Islet precursor cell (in vitro differentiated cells): Measurements from ENCODE around the gene ARHGAP30.
"Not testable (repeated sequence)": the region's sequence is repeated elsewhere in the genome, so short reads cannot be mapped to it uniquely, and the experiment has no call there.

Source experiments
- DNase-seq: peaks from one replicate; pipeline ENCODE4 v3.0.0-alpha.2; 2018

ARHGAP30 gene

DNA sequence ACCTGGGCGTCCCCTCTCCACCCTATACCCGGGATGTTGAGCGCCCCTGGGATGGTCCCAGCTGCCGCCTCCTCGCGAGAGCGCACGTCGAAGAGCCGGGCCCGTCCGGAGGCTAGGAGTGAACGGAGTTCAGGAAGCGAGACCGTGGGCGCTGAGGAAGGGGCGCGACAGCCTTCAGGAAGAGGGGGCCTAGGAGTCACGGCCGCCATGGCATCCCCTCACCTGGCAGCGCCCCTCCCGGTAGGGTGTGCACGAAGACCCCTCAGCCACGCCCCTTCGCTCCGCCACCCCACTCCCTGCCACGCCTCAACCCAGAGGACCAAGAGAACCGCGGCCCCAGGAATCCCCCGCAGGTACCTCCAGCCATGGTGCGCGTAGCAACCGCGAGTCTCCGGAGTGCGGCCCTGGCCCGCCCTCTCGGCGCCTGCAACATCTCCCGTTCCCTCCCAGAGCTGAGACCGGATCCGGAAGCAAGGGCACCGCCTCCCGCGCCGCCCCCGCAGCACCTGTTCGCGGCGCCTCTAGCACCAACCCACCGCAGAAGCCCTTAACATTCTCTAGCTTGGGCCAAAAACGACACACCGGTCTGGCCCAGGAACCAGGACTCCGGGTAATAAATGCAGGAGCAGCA is 31.1 kb downstream of the ARHGAP30 start, which contains the start of gene TSTD1:
Gene TSTD1, minus strand, starts transcription at position 442 of the 631 bp plus-strand sequence. Its CDS starts 75 bp downstream, at position 367.
- DNase-seq = peak; percentile 88

DNA sequence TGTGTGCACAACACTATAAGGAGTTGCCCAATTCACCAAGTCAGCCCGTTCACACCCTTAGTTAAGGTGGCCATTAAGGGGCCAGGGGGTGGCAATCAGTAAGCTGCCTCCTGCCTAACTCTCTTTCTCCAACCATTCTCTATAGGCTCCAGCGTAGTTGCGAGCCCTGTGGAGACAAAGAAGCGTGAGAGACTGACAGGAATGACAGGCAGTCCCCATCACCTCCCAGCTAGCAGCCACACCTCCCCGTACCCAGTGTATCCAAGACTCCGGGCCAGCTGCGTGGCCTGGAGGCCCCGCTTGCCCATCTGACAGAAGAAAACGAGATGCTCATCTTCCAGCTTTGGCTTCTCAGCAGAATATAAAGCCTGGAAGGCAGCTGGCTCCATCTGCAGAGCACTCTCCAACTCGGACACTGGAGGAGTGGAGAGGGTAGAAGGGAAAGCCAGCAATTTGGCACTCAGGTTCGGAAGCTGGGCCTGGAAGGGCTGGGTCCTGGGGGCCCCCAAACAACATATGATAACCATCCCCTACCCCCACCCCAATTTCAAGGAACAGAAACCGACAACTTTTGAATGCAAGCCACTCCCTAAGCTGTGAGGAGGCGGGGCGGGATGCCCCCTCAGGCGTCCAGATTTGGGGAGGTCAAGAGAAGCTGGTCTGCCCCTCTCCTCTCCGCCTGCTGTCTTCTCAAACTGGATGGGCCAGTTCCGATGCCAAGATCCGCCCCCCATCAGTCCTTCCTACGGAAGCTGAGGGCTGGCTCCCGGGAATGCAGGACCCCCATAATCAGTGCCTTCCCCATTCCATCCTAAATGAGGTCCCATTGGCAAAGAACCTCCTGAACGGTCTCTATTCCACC is 31.8 kb downstream of the ARHGAP30 start:
- DNase-seq = no peak

DNA sequence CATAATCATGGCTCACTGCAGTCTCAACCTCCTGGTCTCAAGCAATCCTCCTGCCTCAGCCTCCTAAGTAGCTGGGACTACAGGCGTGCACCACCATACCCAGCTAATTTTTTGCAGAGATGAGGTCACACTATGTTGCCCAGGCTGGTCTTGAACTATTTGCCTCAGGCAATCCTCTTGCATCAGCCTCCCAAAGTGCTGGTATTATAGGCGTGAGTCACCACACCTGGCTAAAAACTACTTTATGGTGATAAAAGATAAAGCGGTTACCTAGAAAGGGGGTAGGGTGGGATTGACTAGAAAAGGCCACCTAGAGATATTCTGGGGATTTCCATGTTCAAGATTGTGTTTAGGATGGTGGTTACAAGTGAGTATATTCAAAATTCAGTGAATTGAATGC is 35.9 kb downstream of the ARHGAP30 start:
- DNase-seq = peak; percentile 82

DNA sequence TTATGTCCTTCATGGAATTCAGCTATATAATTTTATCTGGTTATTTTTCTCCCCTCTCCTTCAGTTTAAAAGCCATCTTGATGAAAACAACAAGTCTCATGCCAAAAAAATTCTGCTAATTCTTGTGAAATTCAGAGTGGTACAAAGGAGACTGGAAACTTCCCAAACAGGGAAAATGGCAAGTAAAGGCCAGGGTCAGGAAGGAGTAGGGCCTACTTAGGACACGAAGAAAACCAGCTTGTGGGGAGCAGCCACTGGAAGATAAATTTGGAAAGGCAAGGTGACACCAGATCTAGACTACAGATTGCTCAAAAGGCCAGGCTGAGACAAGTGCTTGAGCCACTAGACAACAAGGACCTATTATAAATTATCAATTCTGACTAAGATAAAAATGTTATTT is 37.3 kb downstream of the ARHGAP30 start:
- no peak for DNase-seq

DNA sequence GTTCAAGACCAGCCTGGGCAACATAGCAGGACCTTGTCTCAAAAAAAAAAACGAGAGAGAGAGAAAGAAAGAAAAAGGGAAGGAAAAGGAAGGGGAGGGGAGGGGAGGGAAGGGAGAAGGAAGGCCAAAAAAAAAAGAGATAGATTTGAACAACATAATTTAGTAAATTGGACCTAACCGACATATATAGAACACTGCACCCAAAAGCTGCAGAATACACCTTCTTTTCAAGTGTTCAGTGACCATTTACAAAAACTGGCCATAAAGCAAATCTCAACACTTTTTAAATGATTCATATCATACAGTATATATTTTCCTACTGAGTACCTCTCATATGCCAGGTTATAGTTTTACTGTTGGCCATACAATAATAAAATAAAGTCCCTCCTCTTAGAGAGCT is 37.8 kb downstream of the ARHGAP30 start:
- no peak for DNase-seq

DNA sequence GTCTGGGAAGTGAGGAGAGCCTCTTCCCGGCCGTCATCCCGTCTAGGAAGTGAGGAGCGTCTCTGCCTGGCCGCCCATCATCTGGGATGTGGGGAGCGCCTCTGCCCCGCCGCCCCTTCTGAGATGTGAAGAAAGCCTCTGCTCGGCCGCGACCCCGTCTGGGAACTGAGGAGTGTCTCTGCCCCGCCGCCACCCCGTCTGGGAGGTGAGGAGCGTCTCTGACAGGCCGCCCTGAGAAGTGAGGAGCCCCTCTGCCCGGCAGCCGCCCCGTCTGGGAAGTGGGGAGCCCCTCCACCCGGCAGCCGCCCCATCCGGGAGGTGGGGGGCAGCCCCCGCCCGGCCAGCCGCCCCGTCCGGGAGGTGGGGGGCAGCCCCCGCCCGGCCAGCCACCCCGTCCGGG is 40.2 kb downstream of the ARHGAP30 start:
- not testable (repeated sequence) for DNase-seq

DNA sequence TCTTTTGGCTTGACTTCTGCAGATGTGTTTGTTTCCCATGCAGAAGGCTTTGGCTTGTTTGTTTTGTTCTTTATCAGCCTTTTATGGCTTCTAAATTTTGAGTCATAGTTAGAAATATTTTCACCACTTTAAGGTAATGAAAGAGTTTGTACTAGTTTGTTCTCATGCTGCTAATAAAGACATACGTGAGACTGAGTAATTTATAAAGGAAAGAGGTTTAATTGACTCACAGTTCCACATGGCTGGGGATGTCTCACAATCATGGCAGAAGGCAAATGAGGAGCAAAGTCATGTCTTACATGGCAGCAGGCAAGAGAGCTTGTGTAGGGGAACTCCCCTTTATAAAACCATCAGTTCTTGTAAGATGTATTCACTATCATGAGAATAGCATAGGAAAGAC is 42.7 kb downstream of the ARHGAP30 start:
- not testable (repeated sequence) for DNase-seq

DNA sequence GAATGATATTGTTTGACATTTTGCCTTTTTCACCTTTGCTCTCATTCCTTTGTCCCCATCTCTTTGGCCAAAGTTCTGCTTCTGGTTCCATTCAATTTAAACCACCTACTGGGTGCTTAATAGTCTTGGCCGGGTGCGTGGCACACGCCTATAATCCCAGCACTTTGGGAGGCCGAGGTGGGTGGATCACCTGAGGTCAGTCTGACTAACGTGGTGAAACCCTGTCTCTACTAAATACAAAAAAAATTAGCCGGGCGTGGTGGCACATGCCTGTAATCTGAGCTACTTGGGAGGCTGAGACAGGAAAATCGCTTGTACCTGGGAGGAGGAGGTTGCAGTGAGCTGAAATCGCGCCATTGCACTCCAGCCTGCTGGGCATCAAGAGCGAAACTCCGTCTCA is 47.3 kb downstream of the ARHGAP30 start:
- not testable (repeated sequence) for DNase-seq

DNA sequence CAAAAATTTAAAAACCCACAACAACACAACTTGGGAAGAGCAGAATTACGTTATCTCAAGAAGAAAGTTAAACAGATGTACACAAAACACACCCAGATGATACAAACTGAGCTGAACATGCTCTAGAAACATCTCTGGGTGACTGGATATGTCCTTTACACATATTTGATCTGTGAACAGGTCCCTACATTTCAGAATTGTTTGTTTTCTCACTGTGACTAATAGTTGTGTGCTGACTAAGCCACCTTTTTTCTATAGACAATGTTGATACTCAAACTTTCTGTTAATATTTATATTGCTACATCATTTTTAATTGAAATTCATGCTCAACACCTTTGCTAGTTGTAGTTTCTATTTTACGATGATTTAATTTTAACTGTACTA is 47.7 kb downstream of the ARHGAP30 start:
- DNase-seq = no peak

DNA sequence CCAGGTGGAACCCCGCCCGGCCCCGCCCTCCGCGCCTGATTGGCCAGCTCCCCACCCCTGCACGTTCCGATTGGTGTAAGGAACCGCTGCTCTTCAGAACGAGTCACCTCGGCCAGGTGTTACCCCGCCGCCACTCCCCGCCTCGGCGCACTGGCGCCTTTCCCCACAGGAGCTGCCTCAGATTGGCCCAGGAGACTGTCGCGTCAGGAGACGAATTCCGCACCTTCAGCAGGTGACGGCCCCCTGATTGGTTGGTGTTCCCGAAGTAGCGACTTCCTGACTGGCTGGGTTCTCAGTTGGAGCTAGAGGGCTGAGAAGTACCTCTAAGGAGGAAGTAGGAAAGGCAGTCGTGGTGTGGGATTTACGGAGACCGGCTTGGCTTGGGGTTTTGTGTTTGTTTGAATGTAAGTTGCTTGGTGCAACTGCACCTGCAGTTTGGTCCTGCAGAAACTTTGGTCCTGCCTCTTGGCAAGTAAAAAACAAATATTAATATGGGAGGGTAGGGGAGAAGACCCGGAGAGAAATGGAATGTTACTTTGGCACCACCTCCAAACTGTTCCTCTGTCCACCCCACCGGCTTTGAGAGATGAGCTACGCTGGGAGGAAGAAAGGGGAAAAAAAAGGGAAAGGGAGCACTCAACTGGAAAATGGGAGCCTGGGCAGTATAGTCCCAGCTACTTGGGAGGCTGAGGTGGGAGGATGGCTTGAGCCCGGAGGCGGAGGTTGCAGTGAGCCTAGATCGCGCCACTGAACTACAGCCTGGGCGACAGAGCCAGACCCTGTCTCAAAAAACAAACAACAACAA is 48.3 kb downstream of the ARHGAP30 start:
- peak; percentile 100 for DNase-seq

DNA sequence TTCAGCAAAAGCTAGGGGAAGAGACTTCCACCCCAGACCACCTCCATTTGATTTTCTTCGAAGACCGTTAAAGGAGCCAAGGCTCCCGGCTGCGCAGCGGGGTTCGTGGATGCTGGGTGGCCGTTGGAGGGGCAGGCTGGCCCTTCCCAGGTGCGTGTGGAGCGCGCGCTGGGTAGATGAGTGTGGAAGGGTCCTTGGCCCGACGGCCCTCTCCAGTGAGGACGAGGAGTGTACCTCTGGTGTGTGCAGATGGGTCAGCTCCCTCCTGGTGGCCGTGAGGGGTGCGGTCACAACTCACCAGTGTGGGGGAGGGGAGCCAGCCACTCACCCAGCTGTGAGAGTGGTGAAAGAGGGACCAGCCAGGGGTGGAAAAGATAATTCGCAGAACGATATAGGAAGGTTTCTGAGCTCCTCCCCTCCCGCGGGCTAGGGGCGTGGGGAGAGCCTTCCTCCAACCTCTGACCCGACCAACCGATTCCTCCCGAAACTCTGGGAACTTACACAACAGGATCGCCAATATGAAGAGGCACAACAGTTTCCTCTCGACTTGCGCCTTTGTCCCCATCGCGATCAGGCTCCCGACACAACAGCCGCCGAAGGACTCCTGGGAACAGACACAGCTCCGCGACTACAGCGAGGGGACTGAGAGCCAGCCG is 49.1 kb downstream of the ARHGAP30 start, which contains the start of gene F11R:
Gene F11R, minus strand, starts transcription at position 644 of the 656 bp plus-strand sequence. Its CDS starts 79 bp downstream, at position 565.
- DNase-seq = peak; percentile 92

DNA sequence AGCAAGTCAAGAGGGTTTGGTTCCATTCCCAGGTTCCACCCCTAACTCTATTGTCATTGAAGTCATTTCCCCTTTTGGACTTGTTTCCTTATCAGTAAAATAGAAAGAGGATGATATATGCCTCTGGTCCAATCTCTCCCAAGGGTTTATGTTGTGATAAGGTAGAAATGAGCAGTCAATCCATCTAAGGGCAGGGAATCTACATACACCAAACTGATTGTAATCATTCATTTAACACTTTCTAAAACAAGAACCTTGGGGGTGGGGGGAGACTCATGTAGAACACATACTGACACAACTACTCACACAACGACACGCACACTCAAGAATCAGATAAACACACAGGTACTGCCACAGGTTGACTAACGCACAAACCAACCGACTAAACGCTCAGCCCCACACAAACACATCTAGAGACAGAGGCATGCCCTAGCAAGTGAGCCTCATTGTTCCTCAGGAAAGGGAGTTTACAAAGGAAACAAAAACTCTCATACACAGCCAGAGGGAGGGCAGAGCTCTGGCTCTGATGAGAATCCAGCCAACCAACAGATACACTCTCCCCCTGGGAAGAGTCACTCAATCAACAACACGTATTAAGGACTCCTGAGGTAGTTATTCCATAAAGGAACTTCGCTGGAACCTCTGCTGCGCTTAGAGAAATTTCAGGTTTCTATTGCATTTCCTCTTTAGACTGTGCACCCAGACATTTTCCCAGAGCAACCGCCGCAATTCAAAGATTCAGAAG is 49.8 kb downstream of the ARHGAP30 start:
- no peak for DNase-seq

DNA sequence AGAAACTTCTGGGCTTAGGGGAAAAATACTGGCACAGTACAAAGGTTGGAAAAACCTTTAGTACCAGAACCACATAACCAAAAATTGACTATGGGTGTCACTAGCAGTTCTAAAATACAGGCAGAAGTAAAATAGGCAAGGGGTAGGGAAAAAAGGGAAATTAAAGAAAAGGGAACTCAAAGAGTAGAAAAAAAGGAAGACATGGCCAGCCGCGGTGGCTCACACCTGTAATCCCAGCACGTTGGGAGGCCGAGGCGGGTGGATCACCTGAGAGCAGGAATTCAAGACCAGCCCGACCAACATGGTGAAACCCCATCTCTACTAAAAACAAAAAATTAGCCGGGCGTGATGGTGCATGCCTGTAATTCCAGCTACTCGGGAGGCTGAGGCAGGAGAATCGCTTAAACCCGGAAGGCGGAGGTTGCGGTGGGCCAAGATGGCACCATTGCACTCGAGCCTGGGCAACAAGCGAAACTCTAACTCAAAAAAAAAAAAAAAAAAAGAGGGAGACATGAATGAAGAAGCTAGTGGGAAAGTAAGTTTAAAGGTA is 50.5 kb downstream of the ARHGAP30 start:
- not testable (repeated sequence) for DNase-seq

DNA sequence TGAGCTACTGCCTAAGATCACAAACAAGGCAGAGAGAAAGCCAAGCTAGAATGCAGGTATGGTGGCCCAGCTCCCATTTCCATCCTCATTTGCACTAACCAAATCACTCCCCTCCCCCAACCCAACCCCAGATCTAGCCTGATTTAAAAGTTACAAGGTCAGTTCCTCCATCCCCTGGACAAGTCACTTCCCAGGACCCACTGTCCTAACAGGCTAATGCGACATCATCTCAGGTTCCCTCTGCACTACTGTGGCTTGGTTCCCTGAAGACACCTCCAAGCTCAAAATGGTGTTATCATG is 51.1 kb downstream of the ARHGAP30 start:
- no peak for DNase-seq

DNA sequence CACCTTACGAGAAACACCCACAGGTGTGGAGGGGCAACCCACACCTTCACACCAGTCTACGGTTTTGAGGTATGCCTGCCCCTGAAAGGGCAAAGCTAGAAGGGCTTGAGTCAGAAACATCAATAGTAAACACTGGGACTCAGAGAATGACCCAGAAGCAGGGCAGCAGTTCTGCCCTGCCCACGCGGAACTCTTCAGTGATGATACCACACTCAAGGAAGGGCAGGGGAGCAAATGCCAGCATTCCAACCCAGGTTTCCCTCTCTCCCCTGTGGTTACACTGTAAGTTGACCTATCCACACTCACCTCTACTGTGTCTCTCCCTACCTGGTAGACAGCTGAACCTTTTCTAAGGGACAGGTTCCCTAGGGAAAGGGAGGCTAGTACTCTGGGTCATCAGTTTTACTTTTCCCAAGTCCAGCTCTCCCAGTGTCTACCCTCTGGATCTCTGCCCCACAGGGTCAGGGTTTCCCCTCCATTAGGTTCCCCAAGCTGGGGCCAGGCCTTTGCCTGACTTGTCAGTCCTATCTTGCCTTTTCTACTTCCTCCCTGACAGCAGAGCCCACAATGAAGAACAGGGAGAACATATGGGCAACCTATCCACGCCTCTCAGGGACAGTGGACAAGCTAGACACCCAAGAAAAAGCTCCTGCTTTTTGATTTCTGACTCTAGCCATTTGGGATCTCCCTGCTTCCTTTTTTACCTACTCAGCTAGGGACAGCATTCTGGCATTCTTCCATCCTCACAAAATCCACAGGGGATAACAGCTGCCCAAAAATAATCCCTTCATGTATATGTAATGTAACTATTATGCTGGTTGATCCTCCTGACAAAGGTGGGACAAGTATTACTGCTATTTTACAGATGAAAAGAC is 51.7 kb downstream of the ARHGAP30 start:
- DNase-seq = no peak

DNA sequence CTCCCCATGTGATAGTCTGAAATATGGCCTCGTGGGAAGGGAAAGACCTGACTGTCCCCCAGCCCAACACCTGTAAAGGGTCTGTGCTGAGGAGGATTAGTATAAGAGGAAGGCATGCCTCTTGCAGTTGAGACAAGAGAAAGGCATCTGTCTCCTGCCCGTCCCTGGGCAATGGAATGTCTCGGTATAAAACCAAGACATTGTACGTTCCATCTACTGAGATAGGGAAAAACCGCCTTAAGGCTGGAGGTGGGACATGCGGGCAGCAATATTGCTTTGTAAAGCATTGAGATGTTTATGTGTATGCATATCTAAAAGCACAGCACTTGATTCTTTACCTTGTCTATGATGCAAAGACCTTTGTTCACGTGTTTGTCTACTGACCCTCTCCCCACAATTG is 52.5 kb downstream of the ARHGAP30 start:
- DNase-seq = not testable (repeated sequence)

DNA sequence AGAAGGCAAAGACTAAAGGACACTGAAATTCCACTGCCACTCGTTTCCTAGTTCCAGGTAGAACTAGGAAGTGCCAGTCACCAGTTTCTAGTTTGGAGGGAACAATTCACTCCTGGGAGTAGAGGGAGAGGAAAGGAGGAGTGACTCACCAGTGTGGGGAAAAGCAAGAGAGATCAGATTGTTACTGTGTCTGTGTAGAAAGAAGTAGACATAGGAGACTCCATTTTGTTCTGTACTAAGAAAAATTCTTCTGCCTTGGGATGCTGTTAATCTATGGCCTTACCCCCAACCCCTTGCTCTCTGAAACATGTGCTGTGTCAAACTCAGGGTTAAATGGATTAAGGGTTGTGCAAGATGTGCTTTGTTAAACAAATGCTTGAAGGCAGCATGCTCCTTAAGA is 53.0 kb downstream of the ARHGAP30 start:
- DNase-seq = not testable (repeated sequence)

DNA sequence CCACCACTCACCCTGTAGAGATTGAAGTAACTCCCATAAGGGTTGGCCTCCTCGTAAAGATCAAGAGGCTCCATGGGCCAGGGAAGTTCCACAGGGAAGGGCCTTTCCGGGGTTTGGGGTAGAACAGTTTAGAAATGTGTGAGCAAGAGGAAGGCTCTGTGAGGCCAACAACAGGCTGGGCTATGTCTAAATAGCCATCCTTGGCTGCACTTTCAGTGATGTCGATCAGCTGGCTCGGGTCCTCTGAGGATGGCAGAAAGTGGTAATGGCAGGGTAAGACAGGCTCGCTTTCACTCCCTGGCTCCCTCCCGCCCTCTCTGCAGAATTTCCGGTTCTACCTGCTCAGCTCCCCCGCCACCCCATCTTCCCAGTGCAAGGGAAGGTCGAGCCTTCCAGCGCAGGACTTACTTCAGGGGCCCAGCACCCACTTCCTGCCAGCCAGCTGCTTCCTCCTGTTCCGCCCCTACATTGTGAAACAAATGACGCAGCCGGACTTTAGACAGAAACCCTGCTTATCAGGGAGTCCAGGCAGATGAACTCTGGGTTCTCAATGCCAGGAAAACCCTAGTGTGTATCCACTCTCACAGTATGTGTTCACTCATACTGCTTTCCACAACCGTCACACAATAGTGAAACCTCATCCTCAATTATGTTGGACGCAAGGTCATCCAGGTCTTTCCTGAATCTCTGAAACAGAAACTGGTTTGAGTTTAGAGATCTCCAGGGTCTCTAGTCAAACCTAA is 56.0 kb downstream of the ARHGAP30 start:
- peak; percentile 78 for DNase-seq

DNA sequence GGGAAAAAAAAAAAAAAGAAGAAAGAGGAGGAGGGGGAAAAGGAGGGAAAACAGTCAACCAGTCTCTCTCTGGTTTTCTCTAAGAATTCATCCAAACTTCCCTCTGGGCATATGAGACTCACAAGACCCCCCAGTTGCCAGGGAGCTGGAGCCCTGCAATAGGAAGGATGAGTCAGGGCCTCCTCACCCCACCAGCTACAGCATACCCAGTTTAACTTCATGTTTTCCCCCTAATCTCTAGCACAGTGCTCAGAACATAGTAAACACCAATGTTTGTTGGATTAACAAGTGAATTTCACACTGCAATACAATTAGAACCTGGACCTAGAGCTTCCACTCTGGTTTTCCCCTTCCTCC is 56.6 kb downstream of the ARHGAP30 start:
- no peak for DNase-seq

DNA sequence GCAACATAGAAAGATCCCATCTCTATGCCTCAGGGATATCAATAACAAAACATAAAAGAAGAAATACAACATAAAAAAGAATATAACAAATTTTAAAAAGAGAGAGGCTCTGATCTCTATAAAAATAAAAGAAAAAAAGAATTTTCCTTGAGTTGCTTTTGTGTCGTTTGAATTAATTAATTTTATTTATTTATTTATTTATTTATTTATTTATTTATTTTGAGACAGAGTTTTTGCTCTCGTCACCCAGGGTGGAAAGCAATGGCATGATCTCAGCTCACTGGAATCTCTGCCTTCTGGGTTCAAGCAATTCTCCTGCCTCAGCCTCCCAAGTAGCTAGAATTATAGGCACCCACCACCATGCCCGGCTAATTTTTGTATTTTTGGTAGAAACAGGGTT is 57.3 kb downstream of the ARHGAP30 start:
- DNase-seq = no peak
